ENCODE results near the gene CLDN8. TPM values are rescaled to one million over a fixed set of nuclear protein-coding genes. Genes with fewer than 3 reads are reported as not detected.

The CLDN8 gene
- total and polyA plus RNA-seq, 8 donors: 0.89 to 4.1 (median 2.1) TPM; not detected in 5

- 41 to 58% (median 51%) methylated on average over 5 of the region's 5 CpGs for WGBS, 5 donors
- DNase-seq: peak in 1 of 2 donors; percentile 27
- H3K36me3 ChIP-seq: no peaks in the 10 kb centered on the region
- intact Hi-C loops (cut with DNase I; ENCODE audit: low total_unique reads): no loop called here
- H3K4me3 ChIP-seq: no peak overlapping the region
- H3K4me1 ChIP-seq: no peaks in the 10 kb centered on the region
- H3K27ac ChIP-seq: no peak overlapping the region
- TF ChIP-seq POLR2A (IDR thresholded peaks at IDR 0.05) (no peak), CTCF (IDR thresholded peaks at IDR 0.05) (no peak), POLR2AphosphoS5 (IDR thresholded peaks at IDR 0.05) (no peak), EP300 (IDR thresholded peaks at IDR 0.05) (no peak)
- H3K27me3 ChIP-seq: no peaks in the 10 kb centered on the region
- H3K9me3 ChIP-seq: no peaks in the 10 kb centered on the region
These were observed 6.3 kb downstream of the CLDN8 start for GRCh38 chr21:30209601-30210000.

- H3K9me3 ChIP-seq: no peaks in the 10 kb centered on the region
- H3K27ac ChIP-seq: no peak overlapping the region
- intact Hi-C loops (cut with DNase I; ENCODE audit: low total_unique reads): no loop called here
- 27 to 72% (median 70%) methylated on average over 1 of the region's 1 CpG for WGBS, 5 donors
- no peaks in the 10 kb centered on the region for H3K27me3 ChIP-seq
- no peak for TF ChIP-seq EP300 (IDR thresholded peaks at IDR 0.05)
- TF ChIP-seq POLR2AphosphoS5 (IDR thresholded peaks at IDR 0.05): no peak
- TF ChIP-seq POLR2A (IDR thresholded peaks at IDR 0.05): no peak
- TF ChIP-seq CTCF (IDR thresholded peaks at IDR 0.05): no peak
- no peak overlapping the region for H3K4me3 ChIP-seq
- H3K4me1 ChIP-seq: no peaks in the 10 kb centered on the region
- no peak for DNase-seq
- H3K36me3 ChIP-seq: no peaks in the 10 kb centered on the region
These were observed 8.7 kb downstream of the CLDN8 start for GRCh38 chr21:30207252-30207579.

- H3K36me3 ChIP-seq: no peaks in the 10 kb centered on the region
- no peak overlapping the region for H3K4me3 ChIP-seq
- no peaks in the 10 kb centered on the region for H3K9me3 ChIP-seq
- WGBS, 5 donors: 56 to 70% (median 66%) methylated on average over 7 of the region's 7 CpGs
- no peaks in the 10 kb centered on the region for H3K27me3 ChIP-seq
- intact Hi-C loops (cut with DNase I; ENCODE audit: low total_unique reads): no loop called here
- no peak for DNase-seq
- H3K27ac ChIP-seq: no peak overlapping the region
- H3K4me1 ChIP-seq: no peaks in the 10 kb centered on the region
- TF ChIP-seq EP300 (IDR thresholded peaks at IDR 0.05) (no peak), CTCF (IDR thresholded peaks at IDR 0.05) (no peak), POLR2AphosphoS5 (IDR thresholded peaks at IDR 0.05) (no peak), POLR2A (IDR thresholded peaks at IDR 0.05) (no peak)
These were observed 9.2 kb downstream of the CLDN8 start for GRCh38 chr21:30206551-30207251.

GRCh38 chr21:30200000-30200399, 15.9 kb downstream of the CLDN8 start:
- DNase-seq: no peak
- intact Hi-C loops (cut with DNase I; ENCODE audit: low total_unique reads): no loop called here
- TF ChIP-seq POLR2A (IDR thresholded peaks at IDR 0.05) (no peak), CTCF (IDR thresholded peaks at IDR 0.05) (no peak), POLR2AphosphoS5 (IDR thresholded peaks at IDR 0.05) (no peak), EP300 (IDR thresholded peaks at IDR 0.05) (no peak)
- WGBS, 5 donors: 13 to 36% (median 20%) methylated on average over 2 of the region's 2 CpGs
- Histone ChIP-seq H3K36me3 (no peaks in the 10 kb centered on the region), H3K4me1 (no peaks in the 10 kb centered on the region), H3K9me3 (no peaks in the 10 kb centered on the region), H3K4me3 (no peak overlapping the region), H3K27me3 (no peaks in the 10 kb centered on the region), H3K27ac (no peak overlapping the region)
